ENCODE results near the gene CHPT1. TPM values are rescaled to one million over a fixed set of nuclear protein-coding genes. Genes with fewer than 3 reads are reported as not detected.

Gene CHPT1
- total and polyA plus RNA-seq, 9 of the 15 experiments (the other 6 are each of a cell fraction or from before 2014, with no cell fraction given): 15.3 to 210 (median 91.9) TPM

DNA sequence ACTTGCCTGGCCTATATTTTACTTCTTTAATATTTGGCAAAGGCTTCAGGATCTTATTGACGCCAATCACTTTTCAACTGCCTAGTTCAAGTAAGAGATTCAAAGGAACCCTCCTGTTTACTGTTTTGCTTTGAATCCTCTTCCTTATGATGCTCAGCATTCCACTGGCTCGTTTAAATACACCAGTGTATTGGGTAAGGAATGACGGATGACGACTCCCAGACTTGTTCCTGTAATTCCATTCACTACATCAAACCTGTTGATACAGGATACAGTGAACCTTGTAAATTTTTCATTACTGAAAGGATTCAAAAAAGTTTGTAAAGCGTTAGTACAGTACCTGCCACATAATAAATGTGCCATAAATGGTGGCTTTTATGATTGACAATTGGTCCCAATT, 43.5 kb downstream of the CHPT1 start (continued):
- TF ChIP-seq RREB1 (CRISPR knock-in tag; IDR thresholded peaks at IDR 0.05): no peak
- TF ChIP-seq SAFB (IDR thresholded peaks at IDR 0.05; ENCODE audit: borderline replicate concordance, low read depth, low read length): no peak
- TF ChIP-seq TBL1XR1 (IDR thresholded peaks at IDR 0.05; ENCODE audit: low read length in 2 of 2): no peak
- TF ChIP-seq PATZ1 (CRISPR knock-in tag; IDR thresholded peaks at IDR 0.05; ENCODE audit: borderline replicate concordance): no peak
- TF ChIP-seq, protein P1, sequence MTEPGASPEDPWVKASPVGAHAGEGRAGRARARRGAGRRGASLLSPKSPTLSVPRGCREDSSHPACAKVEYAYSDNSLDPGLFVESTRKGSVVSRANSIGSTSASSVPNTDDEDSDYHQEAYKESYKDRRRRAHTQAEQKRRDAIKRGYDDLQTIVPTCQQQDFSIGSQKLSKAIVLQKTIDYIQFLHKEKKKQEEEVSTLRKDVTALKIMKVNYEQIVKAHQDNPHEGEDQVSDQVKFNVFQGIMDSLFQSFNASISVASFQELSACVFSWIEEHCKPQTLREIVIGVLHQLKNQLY (CRISPR knock-in tag; conservative IDR thresholded peaks at IDR 0.05): no peak
- no peak for TF ChIP-seq POLR2H (tag; IDR thresholded peaks at IDR 0.05; ENCODE audit: low read depth)

Data from K562 (cell line).